ENCODE measurements around the gene TMA7.
"Not testable (repeated sequence)": the region's sequence is repeated elsewhere in the genome, so short reads cannot be mapped to it uniquely, and the experiment has no call there.

GRCh38 chr3:48480891-48481290 is 40.8 kb downstream of the TMA7 start:
- TF ChIP-seq, protein P1, sequence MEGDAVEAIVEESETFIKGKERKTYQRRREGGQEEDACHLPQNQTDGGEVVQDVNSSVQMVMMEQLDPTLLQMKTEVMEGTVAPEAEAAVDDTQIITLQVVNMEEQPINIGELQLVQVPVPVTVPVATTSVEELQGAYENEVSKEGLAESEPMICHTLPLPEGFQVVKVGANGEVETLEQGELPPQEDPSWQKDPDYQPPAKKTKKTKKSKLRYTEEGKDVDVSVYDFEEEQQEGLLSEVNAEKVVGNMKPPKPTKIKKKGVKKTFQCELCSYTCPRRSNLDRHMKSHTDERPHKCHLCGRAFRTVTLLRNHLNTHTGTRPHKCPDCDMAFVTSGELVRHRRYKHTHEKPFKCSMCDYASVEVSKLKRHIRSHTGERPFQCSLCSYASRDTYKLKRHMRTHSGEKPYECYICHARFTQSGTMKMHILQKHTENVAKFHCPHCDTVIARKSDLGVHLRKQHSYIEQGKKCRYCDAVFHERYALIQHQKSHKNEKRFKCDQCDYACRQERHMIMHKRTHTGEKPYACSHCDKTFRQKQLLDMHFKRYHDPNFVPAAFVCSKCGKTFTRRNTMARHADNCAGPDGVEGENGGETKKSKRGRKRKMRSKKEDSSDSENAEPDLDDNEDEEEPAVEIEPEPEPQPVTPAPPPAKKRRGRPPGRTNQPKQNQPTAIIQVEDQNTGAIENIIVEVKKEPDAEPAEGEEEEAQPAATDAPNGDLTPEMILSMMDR (IDR thresholded peaks at IDR 0.05): not testable (repeated sequence)
- not testable (repeated sequence) for TF ChIP-seq POLR2A (IDR thresholded peaks at IDR 0.05)

All from breast epithelium (tissue), 3 donors.